GM18519 (cell line): ENCODE measurements around the gene LRRC36.
"Not testable (repeated sequence)": the region's sequence is repeated elsewhere in the genome, so short reads cannot be mapped to it uniquely, and the experiment has no call there.

Experiments used
- ATAC-seq: cut with Tn5 transposase; IDR thresholded peaks from one replicate; pipeline ENCODE4 v1.9.1; 2021; ENCODE audit warnings: mild to moderate bottlenecking, moderate library complexity; ENCODE audit not compliant: unreplicated experiment, low FRiP score

The LRRC36 gene

GRCh38 chr16:67341250-67341649, 14.6 kb downstream of the LRRC36 start:
- no peak for ATAC-seq

- no peak for ATAC-seq
These were observed 16.0 kb downstream of the LRRC36 start for GRCh38 chr16:67342616-67343015.

GRCh38 chr16:67345401-67345800, 18.8 kb downstream of the LRRC36 start:
- no peak for ATAC-seq

GRCh38 chr16:67346341-67346740, 19.7 kb downstream of the LRRC36 start:
- no peak for ATAC-seq

GRCh38 chr16:67349172-67349571, 22.6 kb downstream of the LRRC36 start:
- no peak for ATAC-seq

- no peak for ATAC-seq
These were observed 23.7 kb downstream of the LRRC36 start for GRCh38 chr16:67350324-67350723.

GRCh38 chr16:67352463-67352862, 25.8 kb downstream of the LRRC36 start:
- ATAC-seq: not testable (repeated sequence)

- ATAC-seq: no peak
These were observed 29.8 kb downstream of the LRRC36 start for GRCh38 chr16:67356396-67356795.

GRCh38 chr16:67357561-67357960, 30.9 kb downstream of the LRRC36 start:
- ATAC-seq: no peak

- ATAC-seq: not testable (repeated sequence)
These were observed 33.1 kb downstream of the LRRC36 start for GRCh38 chr16:67359540-67360269.

GRCh38 chr16:67361038-67361437, 34.4 kb downstream of the LRRC36 start:
- ATAC-seq: no peak

GRCh38 chr16:67364600-67365235, 38.1 kb downstream of the LRRC36 start:
- no peak for ATAC-seq

GRCh38 chr16:67370661-67371060, 44.0 kb downstream of the LRRC36 start:
- no peak for ATAC-seq

GRCh38 chr16:67372664-67373063, 46.0 kb downstream of the LRRC36 start:
- no peak for ATAC-seq

- ATAC-seq: not testable (repeated sequence)
These were observed 49.4 kb downstream of the LRRC36 start for GRCh38 chr16:67376012-67376411.

GRCh38 chr16:67378642-67379041, 52.0 kb downstream of the LRRC36 start:
- ATAC-seq: no peak

- no peak for ATAC-seq
These were observed 56.7 kb downstream of the LRRC36 start for GRCh38 chr16:67383284-67383683.

GRCh38 chr16:67384778-67385510, 58.3 kb downstream of the LRRC36 start:
- no peak for ATAC-seq

- ATAC-seq: no peak
These were observed 60.3 kb downstream of the LRRC36 start for GRCh38 chr16:67386861-67387455.

- ATAC-seq: no peak
These were observed 61.0 kb downstream of the LRRC36 start for GRCh38 chr16:67387479-67388079.

- ATAC-seq: no peak
These were observed 61.6 kb downstream of the LRRC36 start for GRCh38 chr16:67388191-67388590.
